ENCODE data around the gene F2R.
"Not testable (repeated sequence)": the region's sequence is repeated elsewhere in the genome, so short reads cannot be mapped to it uniquely, and the experiment has no call there.

The F2R gene

GRCh38 chr5:76761118-76761517 lies 45.2 kb downstream of the F2R start:
- DNase-seq = not testable (repeated sequence)

GRCh38 chr5:76762484-76762883 lies 46.6 kb downstream of the F2R start:
- DNase-seq = no peak

GRCh38 chr5:76763136-76763535 lies 47.2 kb downstream of the F2R start:
- no peak for DNase-seq

- DNase-seq = no peak
These were observed 48.4 kb downstream of the F2R start for GRCh38 chr5:76764374-76764773.

- DNase-seq = no peak
These were observed 49.3 kb downstream of the F2R start for GRCh38 chr5:76765249-76765648.

- no peak for DNase-seq
These were observed 50.8 kb downstream of the F2R start for GRCh38 chr5:76766746-76767145.

GRCh38 chr5:76771041-76771440 lies 55.1 kb downstream of the F2R start:
- not testable (repeated sequence) for DNase-seq

GRCh38 chr5:76771705-76772405 lies 55.9 kb downstream of the F2R start:
- no peak for DNase-seq

GRCh38 chr5:76775921-76776320 lies 60.0 kb downstream of the F2R start:
- no peak for DNase-seq

- DNase-seq = no peak
These were observed 60.5 kb downstream of the F2R start for GRCh38 chr5:76776391-76776790.

GRCh38 chr5:76780616-76781015 lies 64.7 kb downstream of the F2R start:
- DNase-seq = not testable (repeated sequence)

GRCh38 chr5:76781775-76782174 lies 65.8 kb downstream of the F2R start:
- no peak for DNase-seq

- no peak for DNase-seq
These were observed 66.5 kb downstream of the F2R start for GRCh38 chr5:76782444-76782843.
